DMS114 treated with DMSO at 0.1 percent for 48 hours (cell line): ENCODE results near the gene UBA3.

Experiments
- DNase-seq: peaks from one replicate; lab custom pipeline; 2025; ENCODE audit not compliant: unreplicated experiment; lab: John Stamatoyannopoulos, UW

Gene UBA3

DNA sequence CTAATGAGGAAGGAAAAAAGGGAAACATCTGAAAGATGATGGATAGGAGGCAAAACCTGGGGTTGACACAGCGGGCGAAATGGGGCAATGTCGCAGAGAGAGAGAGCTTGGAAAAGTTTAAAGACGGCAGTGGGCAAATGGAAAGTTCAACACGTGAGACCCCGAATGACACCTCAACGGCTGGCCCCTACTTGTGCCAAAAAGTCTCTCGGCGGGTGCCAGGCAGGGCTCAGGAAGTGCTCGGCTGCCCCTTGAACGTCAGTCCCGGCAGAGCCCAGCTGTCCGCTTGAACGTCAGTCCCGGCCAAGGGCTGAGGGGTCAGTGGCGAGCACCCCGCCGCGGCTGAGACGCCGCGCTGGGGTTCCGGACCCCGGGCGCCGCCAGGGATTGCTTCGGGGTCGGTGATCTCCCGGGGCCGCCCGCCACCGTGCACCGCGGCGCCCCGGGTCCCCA lies 67.3 kb downstream of the UBA3 start:
- DNase-seq: no peak

DNA sequence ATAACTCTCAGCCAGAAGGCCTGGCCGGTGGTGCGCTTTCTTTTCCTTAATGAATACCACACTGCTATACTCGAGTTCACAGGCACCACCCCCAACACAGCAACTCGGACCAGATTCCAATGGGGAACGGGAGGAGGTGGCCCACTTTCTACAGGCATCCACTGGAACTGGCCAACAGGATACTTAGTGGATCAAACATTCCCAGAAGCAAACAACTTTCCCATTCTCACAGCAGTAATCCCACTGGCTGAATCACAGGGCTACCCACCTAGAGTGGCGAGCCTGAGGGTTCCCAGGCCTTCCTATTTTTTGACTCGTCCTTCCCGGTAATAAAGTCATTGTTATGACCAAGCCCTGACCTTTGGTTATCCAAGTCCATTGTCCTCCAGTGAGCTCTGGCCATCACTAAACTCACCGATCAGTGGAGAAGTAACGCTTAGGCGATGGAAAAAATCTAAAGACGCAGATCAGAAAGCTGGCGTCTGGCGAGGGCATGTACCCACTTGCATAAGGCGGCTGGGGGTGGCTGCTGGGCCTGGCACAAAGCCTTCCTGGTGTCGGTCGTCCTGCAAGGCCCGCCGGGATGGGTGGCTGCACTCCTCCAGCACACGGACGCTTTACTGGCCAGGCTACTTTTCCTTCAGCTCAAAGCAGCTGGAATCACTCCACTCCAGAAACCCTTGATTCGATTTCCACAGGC lies 67.9 kb downstream of the UBA3 start:
- DNase-seq: no peak

DNA sequence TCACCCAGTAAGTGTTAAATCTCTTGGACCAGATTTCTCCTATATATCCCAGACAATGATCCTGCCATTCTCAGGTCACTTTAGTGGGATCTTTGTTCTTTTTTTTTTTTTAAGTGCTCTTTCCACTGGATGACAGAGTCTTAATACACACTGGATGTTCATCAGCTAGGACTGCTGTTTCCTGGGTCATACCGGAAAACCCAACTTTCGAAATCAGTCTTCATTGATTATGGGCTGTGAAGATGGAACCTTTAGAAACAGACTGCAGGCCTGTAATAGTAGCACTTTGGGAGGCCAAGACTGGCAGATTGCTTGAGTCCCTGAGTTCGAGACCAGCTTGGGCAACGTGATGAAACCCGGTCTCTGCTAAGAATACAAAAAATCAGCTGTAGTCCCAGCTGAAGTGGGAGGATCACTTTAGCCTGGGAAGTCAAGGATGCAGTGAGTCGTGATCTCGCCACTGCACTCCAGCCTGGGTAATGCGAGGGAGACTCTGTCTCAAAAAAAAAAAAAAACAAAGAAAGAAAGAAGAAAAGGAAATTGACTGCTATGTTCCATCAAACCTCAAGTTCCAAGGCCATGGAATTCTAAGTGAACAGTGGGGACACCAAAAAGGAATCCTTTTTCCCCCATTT lies 69.0 kb downstream of the UBA3 start:
- no peak for DNase-seq

DNA sequence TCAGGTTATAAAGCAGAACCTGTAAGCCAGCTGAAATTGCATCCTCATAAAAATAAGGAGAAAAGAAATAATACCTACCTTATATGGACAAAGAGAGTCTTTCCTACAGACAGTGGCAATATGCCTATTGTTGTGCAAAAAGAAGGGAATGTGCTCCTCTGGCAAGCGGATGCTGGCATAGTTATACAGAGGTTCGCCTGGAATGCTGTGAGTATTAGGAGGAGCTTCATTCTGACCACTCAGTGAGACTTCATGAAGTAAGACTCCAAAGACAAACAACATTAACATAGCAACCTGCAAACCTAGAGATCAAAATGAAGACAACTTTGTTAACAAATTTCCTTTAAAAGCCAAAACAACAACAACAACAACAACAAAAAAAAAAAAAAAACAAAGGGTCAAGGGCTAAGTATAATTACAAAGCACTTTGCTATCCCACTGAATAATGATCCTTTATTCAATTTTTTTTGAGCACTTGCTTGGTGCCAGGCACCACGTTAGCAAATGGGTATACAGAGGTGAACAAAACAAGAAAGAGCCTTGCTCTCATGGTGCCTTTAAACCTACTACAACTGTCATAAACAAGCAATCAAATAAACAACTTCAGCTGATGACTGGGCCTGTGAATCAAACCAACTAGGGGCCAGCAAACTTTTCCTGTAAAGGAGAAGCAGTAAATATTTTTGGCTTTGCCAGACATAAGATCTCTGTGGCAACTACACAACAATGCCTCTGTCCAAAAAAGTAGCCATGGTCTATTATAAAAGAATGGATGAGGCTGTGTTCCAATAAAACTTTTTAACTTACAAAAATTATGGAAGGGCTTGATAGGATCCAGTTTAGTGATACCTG lies 70.4 kb downstream of the UBA3 start:
- DNase-seq: no peak

DNA sequence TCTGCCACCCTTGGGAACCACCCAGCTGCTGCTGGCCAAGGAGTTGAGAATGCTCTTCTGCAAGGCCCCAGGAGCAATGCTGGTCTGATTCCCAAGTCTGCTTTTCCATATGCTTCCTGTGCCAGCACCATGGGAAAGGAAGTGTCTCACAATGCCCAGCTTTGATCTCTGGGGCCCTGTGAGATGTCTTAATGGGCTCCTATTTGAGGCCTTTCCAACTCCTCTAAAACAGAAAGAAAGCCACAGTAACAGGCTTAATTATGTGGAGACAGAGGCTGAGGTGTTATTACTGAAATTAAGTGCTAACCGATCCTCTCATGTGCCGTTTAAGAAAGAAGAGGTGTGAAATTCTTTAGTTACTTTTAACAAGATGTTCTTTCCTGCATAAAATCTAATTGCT lies 71.2 kb downstream of the UBA3 start:
- no peak for DNase-seq

DNA sequence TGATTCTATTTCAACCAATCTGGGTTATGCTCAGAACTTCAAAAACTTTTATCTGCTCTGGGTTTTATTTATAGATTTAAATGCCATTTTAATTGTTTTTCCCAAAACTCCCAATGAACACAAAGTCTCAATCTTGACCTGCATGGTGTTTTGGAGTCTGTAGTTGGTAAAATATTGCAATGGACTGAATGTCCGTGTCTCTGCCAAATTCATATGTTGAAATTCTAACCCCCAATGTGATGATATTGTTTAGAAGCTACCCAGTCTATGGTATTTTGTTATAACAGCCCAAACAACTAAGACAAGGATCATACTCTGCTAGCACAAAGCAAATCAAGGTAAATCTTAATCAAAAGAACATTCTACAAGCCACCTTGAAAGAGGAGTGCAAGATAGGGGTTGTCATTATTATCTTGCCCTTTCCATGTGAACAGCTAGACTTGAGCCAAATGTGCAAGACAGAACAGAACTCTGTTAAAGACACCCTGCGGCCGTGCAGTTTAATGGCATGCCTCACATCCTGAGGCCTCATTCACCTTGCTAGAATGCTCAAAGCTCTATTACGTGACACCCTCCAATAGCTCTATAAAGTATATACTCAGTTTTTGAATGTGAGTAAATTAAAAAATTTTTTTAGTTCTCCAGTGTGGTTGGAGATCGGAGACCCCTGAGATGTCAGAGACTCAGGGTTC lies 74.2 kb downstream of the UBA3 start:
- DNase-seq: no peak

DNA sequence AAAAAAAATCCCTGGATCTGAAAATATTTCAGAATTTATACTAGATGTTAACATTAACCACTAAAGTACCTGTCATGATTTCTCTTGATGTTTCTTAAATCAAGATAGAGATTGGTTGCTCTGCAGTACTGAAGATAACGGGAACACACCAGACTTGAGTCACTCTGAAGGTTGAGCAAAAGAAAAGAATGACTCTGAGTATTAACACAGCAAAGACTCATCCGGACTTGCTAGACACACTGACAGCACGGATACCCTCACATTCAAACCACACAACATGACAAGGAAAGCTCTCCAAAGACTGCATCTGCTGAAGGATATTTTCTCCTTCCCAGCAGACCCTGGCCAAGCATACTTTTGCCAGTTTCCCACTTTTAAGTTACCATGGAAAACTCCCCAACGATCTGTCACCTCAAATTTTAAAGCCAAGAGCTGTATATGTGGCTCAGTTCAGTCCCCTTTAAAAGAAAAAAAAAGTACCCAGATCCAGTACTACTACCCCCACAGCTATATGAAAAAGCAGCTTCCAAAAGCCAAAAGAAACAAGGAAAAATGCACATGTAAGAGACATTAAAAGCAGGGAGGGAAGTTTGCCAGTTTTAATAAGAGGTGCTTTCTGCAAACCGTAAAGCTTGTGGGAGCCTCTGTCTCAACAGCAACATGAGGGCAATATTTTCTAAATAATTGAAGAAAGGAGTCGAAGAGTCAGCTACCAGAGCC lies 74.9 kb downstream of the UBA3 start:
- DNase-seq: no peak
